Pancreas (tissue), 10 donors: ENCODE results near the gene ENTPD6. TPM values are rescaled to one million over a fixed set of nuclear protein-coding genes. Genes with fewer than 3 reads are reported as not detected.
"Not testable (repeated sequence)": the region's sequence is repeated elsewhere in the genome, so short reads cannot be mapped to it uniquely, and the experiment has no call there.

Experiments
- ATAC-seq, 4 donors: fragments of 200-7000 bp; cut with Tn5 transposase; one replicate each; pipeline versions ENCODE4 v1.8.0 to v1.9.1; 2020; ENCODE audit warnings: mild to moderate bottlenecking in 4 of 4, moderate library complexity in 4 of 4
- DNase-seq, 6 donors: peaks; one replicate each; pipeline ENCODE4 v3.0.0-alpha.2; 2020
- FAIRE-seq: peaks from 2 replicates; lab custom pipeline; 2012; peaks lifted over from hg19 to GRCh38; lab: Jason Lieb, UNC
- H3K27ac ChIP-seq, 4 donors: fragments of 200-600 bp; sonication (generic); 1 replicate in 3 of 4; 2 replicates in 1 of 4; pipeline versions ENCODE4 v1.5.0 to v1.8.0; 2020
- H3K27me3 ChIP-seq, 4 donors: fragments of 200-600 bp; one replicate each; pipeline ENCODE4 v1.8.0; 2021
- H3K36me3 ChIP-seq, 3 donors: fragments of 200-600 bp; sonication (generic) in 1 of 3; one replicate each; pipeline versions ENCODE4 v1.5.0 to v1.8.0; 2020 to 2021
- H3K4me1 ChIP-seq, 3 donors: fragments of 200-600 bp; one replicate each; pipeline ENCODE4 v1.8.0; 2021
- H3K4me3 ChIP-seq, 4 donors: fragments of 200-600 bp; sonication (generic) in 2 of 4; one replicate each; pipeline versions ENCODE4 v1.5.0 to v1.8.0; 2020 to 2021
- H3K9me3 ChIP-seq, 4 donors: fragments of 200-600 bp; one replicate each; pipeline ENCODE4 v1.8.0; 2021
- CTCF ChIP-seq, 4 donors: fragments of 200-600 bp; sonication (generic) in 3 of 4; IDR thresholded peaks; one replicate each; pipeline versions ENCODE4 v1.5.0 to v1.8.0; 2021; ENCODE audit warnings: antibody characterized with exemption in 4 of 4
- WGBS, 2 donors: extraction: QIAGEN DNeasy Blood & Tissue Kit; methylation state at CpG; one replicate each; pipeline ENCODE4 v1.1.7; 2013; 5-methylcytosine and 5-hydroxymethylcytosine counted together
- intact Hi-C, 3 donors: fragments of 100-400 bp; cut with DNase I; formaldehyde crosslinking; loops; one replicate each; pipeline versions ENCODE4 v1.11.1 to v1.14.2; 2022
- polyA plus RNA-seq, 2 donors: library from polyadenylated mRNA; stranded (reverse); fragments of 200-250 nt; gene quantifications; one replicate each; pipeline ENCODE4 v1.2.3, GENCODE V29; 2013
- total RNA-seq, 6 donors: library from RNA; stranded (reverse); fragmentation: NEBNext Ultra II Directional in 4 of 6; extraction: Animal tissue kit (Norgen Biotek cat#: 25700) in 4 of 6; gene quantifications; one replicate each; pipeline versions ENCODE4 v1.2.1 to v1.2.4, GENCODE V29; 2021 to 2023
- donor health status: healthy with polysubstance abuse.
- donor health status: DM: no; HTN: no; CAD: no; lungs with moderate emphysema.
- donor health status: DM: no; HTN: no; CAD: no.
- donor health status: control.
- donor health status: control.
- donor health status: Bipolar disorder and iron deficiency.
- donor health status: DM: yes; HTN: yes; CAD: no.
- donor health status: DM: no; HTN: no; CAD: no.
- donor health status: DM: no; HTN: no; CAD: no.
- donor health status: DM: yes; HTN: yes; CAD: no.

Gene ENTPD6
- total and polyA plus RNA-seq, 8 donors, result 31.4 to 99.3 (median 44.7) TPM

DNA sequence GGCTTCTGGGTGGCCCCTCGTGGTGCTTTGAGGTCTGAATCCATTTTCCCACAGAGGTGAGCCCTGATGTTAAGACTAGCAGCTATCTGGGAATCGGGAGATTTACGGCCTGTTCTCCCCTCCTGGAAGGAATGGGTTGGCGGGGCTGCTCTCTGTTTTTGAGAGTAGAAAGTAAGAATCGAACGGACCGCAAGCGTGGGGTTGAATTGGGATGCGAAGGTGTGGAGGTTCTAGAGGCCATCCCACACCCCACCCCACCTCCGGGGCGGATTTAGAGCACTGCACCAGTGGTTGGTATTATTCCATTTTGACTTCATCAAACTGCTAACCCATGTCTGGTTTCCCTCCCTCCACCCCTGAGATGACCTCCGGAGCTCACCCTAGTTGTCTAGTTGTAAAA lies 63.8 kb downstream of the ENTPD6 start:
- intact Hi-C loops, result no loop called here

GRCh38 chr20:25259788-25260254 lies 64.3 kb downstream of the ENTPD6 start:
- no peak for TF ChIP-seq CTCF (IDR thresholded peaks at IDR 0.05)
- Histone ChIP-seq H3K4me1 (peaks cover 0 to 7% (median 0%) of the 10 kb centered on the region in 3 donors), H3K27ac (no peak overlapping the region), H3K4me3 (no peak overlapping the region), H3K27me3 (no peaks in the 10 kb centered on the region), H3K9me3 (no peaks in the 10 kb centered on the region), H3K36me3 (no peaks in the 10 kb centered on the region)
- WGBS, 2 donors, result 94 to 95% methylated on average over 9 of the region's 9 CpGs
- intact Hi-C loops, result no loop called here
- no peak for DNase-seq
- ATAC-seq, result no peak
- FAIRE-seq, result no peak

More for the DNA sequence above, 63.8 kb downstream of the ENTPD6 start:
- H3K27me3 ChIP-seq, result no peaks in the 10 kb centered on the region
- H3K4me1 ChIP-seq, result peaks cover 0 to 7% (median 0%) of the 10 kb centered on the region in 3 donors
- H3K27ac ChIP-seq, result no peak overlapping the region
- no peaks in the 10 kb centered on the region for H3K9me3 ChIP-seq
- ATAC-seq (no peak), FAIRE-seq (no peak), DNase-seq (no peak)
- TF ChIP-seq CTCF (IDR thresholded peaks at IDR 0.05), result no peak
- no peaks in the 10 kb centered on the region for H3K36me3 ChIP-seq
- whole genome bisulfite sequencing, 2 donors, result 92 to 93% methylated on average over 12 of the region's 12 CpGs
- no peak overlapping the region for H3K4me3 ChIP-seq

DNA sequence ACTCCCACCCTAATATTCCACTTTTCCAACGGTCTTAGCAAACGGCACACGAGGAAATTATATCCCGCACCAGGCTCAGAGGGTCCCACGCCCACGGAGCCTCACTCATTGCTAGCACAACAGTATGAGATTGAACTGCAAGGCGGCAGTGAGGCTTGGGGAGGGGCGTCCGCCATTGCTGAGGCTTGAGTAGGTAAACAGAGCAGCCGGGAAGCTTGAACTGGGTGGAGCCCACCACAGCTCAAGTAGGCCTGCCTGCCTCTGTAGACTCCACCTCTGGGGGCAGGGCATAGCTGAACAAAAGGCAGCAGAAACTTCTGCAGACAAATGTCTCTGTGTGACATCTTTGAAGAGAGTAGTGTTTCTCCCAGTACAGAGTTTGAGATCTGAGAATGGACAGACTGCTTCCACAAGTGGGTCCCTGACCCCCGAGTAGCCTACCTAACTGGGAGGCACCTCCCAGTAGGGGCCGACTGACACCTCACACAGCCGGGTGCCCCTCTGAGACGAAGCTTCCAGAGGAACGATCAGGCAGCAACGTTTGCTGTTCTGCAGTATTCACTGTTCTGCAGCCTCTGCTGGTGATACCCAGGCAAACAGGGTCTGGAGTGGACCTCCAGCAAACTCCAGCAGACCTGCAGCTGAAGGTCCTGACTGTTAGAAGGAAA lies 65.4 kb downstream of the ENTPD6 start:
- DNase-seq, FAIRE-seq, H3K36me3 ChIP-seq, H3K4me3 ChIP-seq, H3K27ac ChIP-seq, H3K4me1 ChIP-seq, H3K27me3 ChIP-seq, H3K9me3 ChIP-seq, ATAC-seq, intact Hi-C loops: not testable (repeated sequence)
- WGBS, 2 donors, result 89 to 94% methylated on average over 16 of the region's 16 CpGs

DNA sequence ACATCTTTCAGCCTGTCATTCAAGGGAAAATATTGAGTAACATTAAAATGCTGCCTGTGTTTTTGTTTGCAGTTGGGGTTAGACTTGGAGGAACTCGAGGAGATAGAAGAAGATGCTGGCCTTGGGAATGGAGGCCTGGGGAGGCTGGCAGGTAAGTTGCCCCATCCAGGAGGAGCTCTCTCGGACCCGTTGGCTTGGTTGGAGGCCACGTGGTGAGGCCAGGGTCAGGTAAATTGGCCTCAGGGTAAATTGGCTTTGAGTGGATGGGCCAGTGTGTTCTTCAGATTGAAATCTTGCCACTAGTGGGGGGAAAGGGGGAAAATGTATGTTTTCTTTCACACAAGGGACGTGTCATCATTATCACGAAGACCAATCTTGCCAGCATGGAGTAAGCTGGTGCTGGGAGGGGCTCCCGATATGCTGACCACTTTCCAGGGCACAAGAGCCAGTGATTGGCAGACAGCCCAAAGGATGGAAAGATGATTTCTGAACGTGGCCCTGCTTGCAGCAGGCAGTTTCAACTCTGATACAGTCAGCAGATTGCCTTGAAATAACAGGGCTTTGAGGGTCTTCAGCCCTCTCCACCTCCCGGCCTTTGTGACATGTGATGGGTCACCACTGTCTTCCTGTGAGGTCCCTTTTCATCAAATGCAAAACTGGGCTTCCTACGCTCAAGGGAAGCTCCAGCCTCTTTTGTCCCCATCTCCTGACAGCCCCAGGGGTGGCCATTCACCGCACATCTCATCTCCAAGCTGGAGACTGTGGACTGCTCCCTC lies 73.7 kb downstream of the ENTPD6 start:
- intact Hi-C loops, result no loop called here
- Histone ChIP-seq H3K9me3 (no peaks in the 10 kb centered on the region), H3K4me3 (no peak overlapping the region), H3K4me1 (no peaks in the 10 kb centered on the region), H3K36me3 (peaks cover 4 to 22% (median 6%) of the 10 kb centered on the region in 3 donors), H3K27ac (no peak overlapping the region), H3K27me3 (no peaks in the 10 kb centered on the region)
- DNase-seq (peak in 1 of 6 donors; percentile 22), ATAC-seq (no peak), FAIRE-seq (no peak)
- no peak for TF ChIP-seq CTCF (IDR thresholded peaks at IDR 0.05)
- WGBS, 2 donors, result 85 to 89% methylated on average over 11 of the region's 11 CpGs

GRCh38 chr20:25269833-25270170 lies 74.3 kb downstream of the ENTPD6 start:
- intact Hi-C loops, result no loop called here
- no peak for FAIRE-seq
- H3K4me3 ChIP-seq, result no peak overlapping the region
- ATAC-seq, result no peak
- H3K4me1 ChIP-seq, result no peaks in the 10 kb centered on the region
- no peak for TF ChIP-seq CTCF (IDR thresholded peaks at IDR 0.05)
- peaks cover 4 to 25% (median 10%) of the 10 kb centered on the region in 3 donors for H3K36me3 ChIP-seq
- H3K9me3 ChIP-seq, result no peaks in the 10 kb centered on the region
- DNase-seq, result peak in 3 of 6 donors; percentile 11 to 35 (median 34)
- H3K27ac ChIP-seq, result no peak overlapping the region
- no peaks in the 10 kb centered on the region for H3K27me3 ChIP-seq
- WGBS, 2 donors, result 99 to 100% methylated on average over 6 of the region's 6 CpGs
